GM21717 (cell line): ENCODE results near the gene FKBP9.
"Not testable (repeated sequence)": the region's sequence is repeated elsewhere in the genome, so short reads cannot be mapped to it uniquely, and the experiment has no call there.

Experiments
- ATAC-seq: cut with Tn5 transposase; IDR thresholded peaks from one replicate; pipeline ENCODE4 v1.9.1; 2021; ENCODE audit warnings: mild to moderate bottlenecking, moderate library complexity; ENCODE audit not compliant: unreplicated experiment

The FKBP9 gene

GRCh38 chr7:32957326-32958045 lies at the start of gene FKBP9:
Gene FKBP9 (plus strand): TSS chr7:32957440. CDS start chr7:32957574, 134 bp downstream.
- no peak for ATAC-seq

- no peak for ATAC-seq
Measured at GRCh38 chr7:32910195-32910594, 47.0 kb upstream of the FKBP9 start.

- no peak for ATAC-seq
Measured at GRCh38 chr7:32914184-32914583, 43.1 kb upstream of the FKBP9 start.

GRCh38 chr7:32915041-32915536 lies 42.2 kb upstream of the FKBP9 start:
- no peak for ATAC-seq

GRCh38 chr7:32916006-32916405 lies 41.2 kb upstream of the FKBP9 start:
- no peak for ATAC-seq

DNA sequence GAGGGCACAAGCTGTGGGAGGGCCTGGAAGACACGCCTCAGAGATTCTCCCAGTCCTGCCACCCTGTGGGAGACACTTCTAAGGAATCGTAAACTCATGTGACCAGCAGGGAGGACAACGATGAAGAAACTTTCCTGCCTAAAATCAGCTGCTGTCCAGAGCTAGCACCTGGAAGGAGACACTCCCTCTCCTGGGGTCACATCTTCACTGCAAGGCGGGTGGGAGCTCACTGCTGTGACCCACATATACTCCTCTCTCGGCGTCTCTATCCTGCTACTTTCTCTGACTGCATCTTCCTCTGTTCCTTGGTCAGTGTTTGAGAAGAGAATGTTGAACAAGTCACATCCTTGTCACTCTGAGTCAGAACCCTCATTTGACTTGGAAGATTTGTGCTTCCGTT lies 40.2 kb upstream of the FKBP9 start:
- not testable (repeated sequence) for ATAC-seq

DNA sequence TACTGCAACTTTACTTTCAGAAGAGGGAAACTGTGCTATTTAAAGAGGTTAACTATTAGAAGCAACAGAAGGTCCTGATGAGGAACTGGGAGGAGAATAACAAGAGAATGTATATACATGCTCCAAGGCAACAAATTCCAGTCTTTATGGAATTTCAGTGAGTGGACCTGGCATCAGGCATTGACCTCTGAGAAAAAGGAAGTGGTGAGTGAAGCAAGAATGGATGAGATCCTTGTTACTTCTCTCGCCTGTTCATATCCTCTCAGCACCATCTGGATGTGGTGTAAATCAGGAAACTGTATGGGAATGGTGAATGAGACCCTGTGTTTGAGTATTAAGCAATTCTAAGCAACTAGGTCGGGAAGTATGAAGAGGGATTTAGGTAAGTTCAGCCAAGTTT lies 35.3 kb upstream of the FKBP9 start:
- ATAC-seq = no peak

DNA sequence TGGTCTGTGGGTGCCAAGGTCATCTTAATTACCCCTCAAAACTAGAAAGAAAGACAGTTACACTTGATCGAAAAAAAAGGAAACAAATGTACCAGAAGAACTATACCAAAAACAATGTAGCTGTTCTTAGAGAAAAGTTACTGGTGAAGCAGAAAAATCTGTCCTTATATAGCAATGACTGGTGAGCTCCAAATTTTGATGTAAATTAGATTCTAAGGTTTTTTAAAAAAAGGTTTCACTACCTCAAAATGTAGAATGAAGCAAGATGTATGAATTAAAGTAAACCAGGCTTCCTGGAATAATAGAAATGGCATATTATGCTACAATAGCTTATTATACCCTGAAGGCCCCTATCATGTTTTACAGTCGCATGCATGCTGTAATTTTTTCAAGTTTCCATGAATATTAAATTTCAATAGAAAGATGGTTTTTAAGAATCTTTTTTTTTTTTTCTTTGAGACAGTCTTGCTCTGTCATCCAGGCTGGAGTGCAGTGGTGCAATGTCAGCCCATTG lies 28.4 kb upstream of the FKBP9 start:
- no peak for ATAC-seq

GRCh38 chr7:32929430-32930143 lies 27.7 kb upstream of the FKBP9 start:
- no peak for ATAC-seq

DNA sequence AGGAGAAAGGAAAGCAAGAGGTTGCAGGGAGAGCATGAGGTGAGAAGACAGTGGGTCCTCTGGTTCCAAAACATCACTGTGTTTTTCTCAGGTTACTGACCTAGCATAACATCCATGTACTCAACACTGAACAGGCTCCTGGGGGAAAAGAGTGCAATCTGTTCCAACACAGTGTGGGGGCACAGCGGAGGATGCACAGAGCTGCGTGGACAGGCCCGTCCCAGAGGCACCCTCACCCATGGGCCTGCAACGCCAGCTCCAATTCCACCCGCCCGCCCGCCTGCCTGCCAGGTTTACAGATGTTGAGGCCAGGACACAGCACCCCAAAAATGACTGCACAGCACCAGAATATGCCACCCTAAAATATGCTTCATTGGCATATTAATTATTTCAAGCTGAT lies 26.9 kb upstream of the FKBP9 start:
- ATAC-seq = no peak

DNA sequence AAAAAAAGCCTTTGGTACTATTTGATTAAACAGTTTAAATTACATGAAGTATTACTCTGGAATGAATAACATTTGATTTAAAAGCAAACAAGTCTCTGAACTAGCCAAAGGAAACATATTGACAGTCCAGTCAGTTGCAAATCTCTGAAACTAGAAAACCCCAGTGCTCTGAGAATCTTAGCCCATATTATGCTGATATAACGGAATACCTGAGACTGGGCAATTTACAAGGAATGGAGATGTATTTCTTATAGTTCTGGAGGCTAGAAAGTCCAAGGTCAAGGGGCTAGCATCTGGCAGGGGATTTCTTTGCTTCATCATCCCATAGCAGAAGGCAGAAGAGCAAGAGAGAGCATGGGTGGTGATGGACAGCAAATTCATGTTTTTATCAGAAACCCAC lies 21.7 kb upstream of the FKBP9 start:
- no peak for ATAC-seq

GRCh38 chr7:32936689-32937088 lies 20.6 kb upstream of the FKBP9 start:
- ATAC-seq = no peak

DNA sequence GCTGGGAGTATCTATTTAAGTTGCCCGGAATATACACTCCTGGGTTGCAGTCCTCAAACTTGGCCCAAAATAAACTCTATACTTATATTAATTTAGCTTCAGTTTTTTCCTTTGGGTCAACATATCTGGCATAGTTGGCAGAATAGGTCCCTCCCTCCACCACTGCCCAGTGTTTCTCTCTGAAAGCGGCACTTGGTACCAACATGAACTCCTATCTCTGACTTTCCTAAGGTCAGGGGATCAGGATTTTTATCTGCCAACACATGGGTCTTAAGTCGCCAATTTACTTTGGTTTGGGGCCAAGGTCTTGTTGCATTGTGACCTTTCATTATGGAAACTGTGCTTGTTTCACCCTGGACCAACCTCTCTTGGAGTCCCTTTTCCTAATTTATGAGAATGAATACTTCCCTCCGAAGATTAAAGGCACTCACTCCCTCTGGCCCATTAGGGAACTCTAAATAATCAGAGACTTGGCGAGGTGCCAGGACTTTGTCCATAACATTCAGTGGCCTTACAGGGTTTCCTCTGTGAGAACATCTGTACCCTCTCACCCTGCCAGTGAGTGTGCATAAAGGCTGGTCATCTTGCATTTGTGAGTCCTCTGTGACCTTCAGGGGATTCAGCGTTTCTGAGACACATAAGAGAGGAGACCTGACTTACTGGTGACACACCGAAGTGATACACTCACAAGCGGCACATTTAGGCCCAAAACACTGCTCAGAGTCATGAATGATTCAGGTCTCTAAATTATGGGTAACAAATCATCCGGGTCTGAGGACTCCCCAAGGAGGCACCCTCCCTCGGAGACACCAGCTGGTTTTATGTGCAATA lies 19.7 kb upstream of the FKBP9 start:
- ATAC-seq = no peak

GRCh38 chr7:32941181-32941580 lies 16.1 kb upstream of the FKBP9 start:
- no peak for ATAC-seq

- no peak for ATAC-seq
Measured at GRCh38 chr7:32941681-32942414, 15.4 kb upstream of the FKBP9 start.

DNA sequence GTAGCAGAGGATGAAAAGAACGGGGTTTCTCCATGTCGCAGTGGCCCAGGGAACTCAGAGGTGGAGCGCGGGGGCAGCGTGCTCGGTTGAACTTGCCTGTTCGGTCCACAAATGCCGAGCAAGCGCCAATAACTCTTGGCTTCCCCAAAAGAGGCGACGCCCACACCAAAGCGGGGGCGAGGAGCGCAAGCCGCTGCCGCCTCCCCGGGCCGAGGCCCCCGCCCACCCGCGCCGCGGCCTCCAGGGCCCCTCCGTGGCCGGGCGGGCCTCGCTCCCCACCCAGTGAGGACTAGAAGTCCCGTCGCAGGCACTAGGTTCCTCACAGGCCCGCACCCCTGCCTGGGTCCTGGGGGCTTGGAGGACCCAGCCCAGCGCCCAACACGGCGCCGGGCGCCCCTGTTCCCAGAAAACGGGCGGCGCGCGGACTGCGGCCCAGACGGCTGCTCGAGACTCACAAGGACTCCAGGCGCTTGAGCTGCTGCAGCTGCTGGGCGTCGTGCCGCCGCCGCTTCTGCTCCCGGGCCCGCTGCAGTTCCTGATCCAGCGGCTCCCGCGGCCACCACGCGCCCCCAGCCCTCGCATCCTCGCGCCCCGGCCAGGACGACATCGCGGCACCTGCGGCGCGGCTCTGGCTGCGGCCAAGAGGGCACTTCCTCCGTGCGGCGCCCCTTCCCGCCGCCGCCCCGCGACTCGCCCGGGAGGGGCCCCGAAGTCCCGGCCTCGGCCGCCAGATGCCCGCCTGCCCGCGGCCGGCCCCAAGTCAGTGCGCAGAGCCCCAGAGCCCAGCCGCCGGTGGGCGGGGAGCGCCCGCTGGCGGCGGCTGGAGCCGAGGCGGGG lies 14.6 kb upstream of the FKBP9 start:
- peak; percentile 88 for ATAC-seq

GRCh38 chr7:32943252-32944030 lies 13.8 kb upstream of the FKBP9 start:
- no peak for ATAC-seq

DNA sequence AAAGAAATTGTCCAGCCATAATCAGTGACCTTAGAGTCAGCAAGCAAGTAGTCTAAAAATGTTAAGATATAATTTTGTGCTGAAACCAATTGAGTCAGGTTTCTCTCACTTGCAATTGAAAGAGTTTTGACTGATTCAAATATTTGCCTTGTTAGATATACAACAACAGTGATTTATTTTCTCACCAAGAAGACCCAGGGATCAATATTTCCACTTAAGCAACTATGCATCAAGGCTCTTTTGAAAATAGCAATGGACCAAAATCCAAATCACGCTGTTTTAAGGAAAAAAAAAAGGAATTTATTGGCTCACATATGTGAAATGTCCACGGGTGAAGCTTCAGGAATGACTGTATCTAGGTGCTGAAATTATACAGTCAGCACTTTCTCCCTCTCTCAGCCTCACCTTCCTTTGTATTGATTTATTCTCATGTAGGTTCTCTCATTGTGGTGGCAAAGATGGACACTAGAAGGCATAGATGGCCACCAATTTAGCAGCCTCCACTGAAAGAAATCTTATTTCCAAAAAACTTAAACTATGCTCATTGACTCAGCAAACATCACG lies 9.7 kb upstream of the FKBP9 start:
- no peak for ATAC-seq

DNA sequence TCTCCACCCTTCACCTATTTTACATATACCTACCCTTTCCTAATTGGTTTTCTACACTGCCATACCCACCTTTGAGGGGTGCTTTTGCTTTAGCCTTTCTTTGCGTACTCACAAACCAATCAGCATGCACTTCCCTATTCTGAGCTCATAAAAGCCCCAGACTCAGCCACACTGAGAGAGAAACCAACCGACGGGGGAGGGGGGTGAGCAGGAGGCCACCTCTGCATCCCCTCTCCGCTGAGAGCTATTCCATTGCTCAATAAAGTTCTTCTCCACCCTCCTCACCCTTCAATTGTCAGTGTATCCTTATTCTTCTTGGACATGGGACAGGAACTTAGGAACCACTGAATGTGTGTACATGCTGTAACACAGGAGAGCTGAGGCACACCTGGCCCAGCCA lies 9.0 kb upstream of the FKBP9 start:
- no peak for ATAC-seq
